WTC11 (cell line): Measurements from ENCODE around the gene PSG4.

ENCODE experiments used
- ATF6 ChIP-seq: sonication (generic); formaldehyde crosslinking; IDR thresholded peaks from 2 replicates; pipeline ENCODE4 v1.8.1; 2023; ENCODE audit warnings: mild to moderate bottlenecking, missing genetic modification reagents
- CTCF ChIP-seq: fragments of 200-600 bp; IDR thresholded peaks from 2 replicates; pipeline ENCODE4 v1.8.0; 2022; ENCODE audit warnings: antibody characterized with exemption
- GABPB1 ChIP-seq: sonication (generic); formaldehyde crosslinking; IDR thresholded peaks from 2 replicates; pipeline ENCODE4 v1.8.1; 2023; ENCODE audit warnings: mild to moderate bottlenecking, missing genetic modification reagents
- HMGA2 ChIP-seq: fragments of 250-450 bp; sonication (Bioruptor Pico); IDR thresholded peaks from 2 replicates; pipeline ENCODE4 v1.4.0; 2021; ENCODE audit warnings: mild to moderate bottlenecking, moderate library complexity
- KAT7 ChIP-seq: sonication (generic); formaldehyde crosslinking; IDR thresholded peaks from 2 replicates; pipeline ENCODE4 v1.8.1; 2023; ENCODE audit warnings: missing genetic modification reagents, mild to moderate bottlenecking, borderline replicate concordance
- NR1H2 ChIP-seq: sonication (generic); formaldehyde crosslinking; IDR thresholded peaks from 2 replicates; pipeline ENCODE4 v1.9.0; 2021; ENCODE audit warnings: mild to moderate bottlenecking, moderate library complexity, missing genetic modification reagents
- ZNF671 ChIP-seq: fragments of 250-450 bp; sonication (Bioruptor Pico); IDR thresholded peaks from 2 replicates; pipeline ENCODE4 v1.8.0; 2021; ENCODE audit warnings: mild to moderate bottlenecking

DNA sequence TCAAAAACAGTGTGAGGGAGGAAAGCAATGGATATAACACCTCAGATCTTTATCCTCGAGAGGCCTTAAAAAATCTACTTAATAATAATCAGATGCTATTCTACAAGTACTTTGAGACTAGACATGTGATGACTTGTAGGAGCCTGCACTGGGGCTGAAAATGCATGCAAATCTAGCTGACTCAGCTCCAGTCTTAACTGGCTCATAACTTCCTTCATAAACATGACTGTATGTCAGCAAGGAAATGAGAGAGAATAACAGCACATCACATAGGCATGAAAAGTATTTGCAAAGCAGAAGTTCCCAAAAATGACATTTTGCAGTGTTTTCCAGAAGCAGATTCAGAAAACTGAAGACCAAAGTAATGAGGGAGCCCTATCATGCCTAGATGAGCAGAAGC, 57.2 kb downstream of the PSG4 start:
- no peak for TF ChIP-seq KAT7 (CRISPR knock-in tag)
- TF ChIP-seq HMGA2 (CRISPR knock-in tag): no peak
- no peak for TF ChIP-seq NR1H2 (CRISPR knock-in tag)
- TF ChIP-seq GABPB1: no peak
- no peak for TF ChIP-seq CTCF
- no peak for TF ChIP-seq ATF6
- no peak for TF ChIP-seq ZNF671 (CRISPR knock-in tag)
